CD14-positive monocyte (primary cell): ENCODE results near the gene MYPN. TPM values are rescaled to one million over a fixed set of nuclear protein-coding genes. Genes with fewer than 3 reads are reported as not detected.

ENCODE experiments used
- DNase-seq, 3 donors: peaks; one replicate each; pipeline ENCODE4 v3.0.0-alpha.2; 2011 to 2022
- H2AFZ ChIP-seq: 2 replicates; pipeline ENCODE4 v1.6.0; 2012; ENCODE audit warnings: mild to moderate bottlenecking, low read depth, low read length, inconsistent platforms; ENCODE audit not compliant: insufficient read depth, poor library complexity, severe bottlenecking
- H3K27ac ChIP-seq, 2 donors: 1 replicate in 1 of 2; 2 replicates in 1 of 2; pipeline ENCODE4 v1.5.1; 2012 to 2013; ENCODE audit warnings: low read length in 2 of 2, control low read depth in 1 of 2, inconsistent platforms in 1 of 2, low read depth in 1 of 2, mild to moderate bottlenecking in 1 of 2
- H3K27me3 ChIP-seq, 2 donors: one replicate each; pipeline versions ENCODE4 v1.6.0 to v1.6.1; 2011 to 2013; ENCODE audit warnings: low read length in 2 of 2; ENCODE audit not compliant: control insufficient read depth in 2 of 2, insufficient read depth in 2 of 2
- H3K36me3 ChIP-seq, 2 donors: replicated peaks in 1 of 2; 1 replicate in 1 of 2; 2 replicates in 1 of 2; pipeline versions ENCODE4 v1.5.1 to v1.6.1; 2012 to 2013; ENCODE audit warnings: low read length in 2 of 2, control low read depth in 1 of 2, inconsistent platforms in 1 of 2, mild to moderate bottlenecking in 1 of 2; ENCODE audit not compliant: insufficient read depth in 2 of 2, control insufficient read depth in 1 of 2
- H3K4me1 ChIP-seq, 2 donors: 1 replicate in 1 of 2; 2 replicates in 1 of 2; pipeline versions ENCODE4 v1.5.1 to v1.6.1; 2012 to 2013; ENCODE audit warnings: low read length in 2 of 2, control low read depth in 1 of 2, inconsistent platforms in 1 of 2, mild to moderate bottlenecking in 1 of 2, moderate library complexity in 1 of 2; ENCODE audit not compliant: insufficient read depth in 2 of 2, control insufficient read depth in 1 of 2
- H3K4me2 ChIP-seq: replicated peaks from 2 replicates; pipeline ENCODE3; 2012; ENCODE audit warnings: low read length, moderate library complexity, mild to moderate bottlenecking; ENCODE audit not compliant: poor library complexity, severe bottlenecking; ENCODE audit errors: extremely low read depth
- H3K4me3 ChIP-seq, 3 experiments: fragments of 200-600 bp in 1 of 3; sonication (generic) in 1 of 3; replicated peaks in 1 of 3; 1 replicate in 2 of 3; 2 replicates in 1 of 3; pipeline ENCODE4 v1.5.1; 2011 to 2013; ENCODE audit warnings: low read length in 3 of 3, mild to moderate bottlenecking in 3 of 3, control low read depth in 2 of 3, low read depth in 2 of 3, inconsistent platforms in 1 of 3, moderate library complexity in 1 of 3
- H3K79me2 ChIP-seq: 2 replicates; pipeline ENCODE4 v1.6.0; 2012; ENCODE audit warnings: mild to moderate bottlenecking, control low read depth, inconsistent platforms, low read length, moderate library complexity; ENCODE audit not compliant: insufficient read depth
- H3K9ac ChIP-seq: 2 replicates; pipeline ENCODE4 v1.6.0; 2017; ENCODE audit warnings: low read length, mild to moderate bottlenecking; ENCODE audit not compliant: insufficient read depth, poor library complexity, severe bottlenecking
- H3K9me3 ChIP-seq, 2 donors: replicated peaks in 1 of 2; 1 replicate in 1 of 2; 2 replicates in 1 of 2; pipeline versions ENCODE4 v1.5.1 to v1.6.1; 2012 to 2013; ENCODE audit warnings: low read length in 2 of 2, control low read depth in 1 of 2; ENCODE audit not compliant: control insufficient read depth in 1 of 2, insufficient read depth in 1 of 2
- H4K20me1 ChIP-seq: 2 replicates; pipeline ENCODE4 v1.6.0; 2012; ENCODE audit warnings: mild to moderate bottlenecking, low read length, control low read depth, moderate library complexity; ENCODE audit not compliant: insufficient read depth
- H3K27ac Mint-ChIP-seq, 7 donors: one replicate each; pipeline ENCODE4 v1.8.0; 2020; ENCODE audit warnings: mild to moderate bottlenecking in 7 of 7, mixed read lengths in 7 of 7, moderate library complexity in 6 of 7, inconsistent platforms in 2 of 7
- H3K27me3 Mint-ChIP-seq, 3 donors: one replicate each; pipeline ENCODE4 v1.8.0; 2021 to 2022; ENCODE audit warnings: low read depth in 3 of 3, mild to moderate bottlenecking in 3 of 3, mixed read lengths in 3 of 3, moderate library complexity in 3 of 3, inconsistent platforms in 1 of 3
- H3K36me3 Mint-ChIP-seq, 2 donors: one replicate each; pipeline ENCODE4 v1.8.0; 2020; ENCODE audit warnings: mixed read lengths in 2 of 2, inconsistent platforms in 1 of 2, mild to moderate bottlenecking in 1 of 2
- H3K4me1 Mint-ChIP-seq: one replicate; pipeline ENCODE4 v1.8.0; 2020; ENCODE audit warnings: mild to moderate bottlenecking, mixed read lengths
- H3K4me3 Mint-ChIP-seq, 2 donors: one replicate each; pipeline ENCODE4 v1.8.0; 2020; ENCODE audit warnings: mild to moderate bottlenecking in 2 of 2, mixed read lengths in 2 of 2, moderate library complexity in 1 of 2
- H3K9me3 Mint-ChIP-seq, 7 donors: one replicate each; pipeline ENCODE4 v1.8.0; 2020 to 2022; ENCODE audit warnings: mixed read lengths in 7 of 7, mild to moderate bottlenecking in 6 of 7, moderate library complexity in 6 of 7, inconsistent platforms in 2 of 7
- WGBS: methylation state at CpG from one replicate; pipeline ENCODE4 v1.1.5; 2013; ENCODE audit warnings: missing lambda C conversion rate; ENCODE audit not compliant: insufficient coverage; 5-methylcytosine and 5-hydroxymethylcytosine counted together
- intact Hi-C, 2 donors: fragments of 100-400 bp; cut with micrococcal nuclease; formaldehyde crosslinking; loops; one replicate each; pipeline versions ENCODE4 v1.15.0 to v1.15.1; 2023
- polyA plus RNA-seq, 3 donors: library from polyadenylated mRNA; depleted of rRNA in 1 of 3; unstranded in 2 of 3; stranded (reverse) in 1 of 3; fragments of 300-500 nt in 2 of 3; fragments of >200 nt in 1 of 3; fragmentation: Illumina TruSeq in 2 of 3; gene quantifications; 1 replicate in 2 of 3; 2 replicates in 1 of 3; pipeline ENCODE4 v1.2.3, GENCODE V29; 2012 to 2021
- TF ChIP-seq, protein P1 (sequence below): fragments of 200-600 bp; IDR thresholded peaks from one replicate; pipeline ENCODE4 v1.8.0; 2022; ENCODE audit warnings: antibody characterized with exemption, mild to moderate bottlenecking

Gene MYPN
- polyA plus RNA-seq, 3 donors, result not detected

- peaks cover 1 to 2% (median 2%) of the 10 kb centered on the region in 3 donors for H3K27me3 Mint-ChIP-seq
- DNase-seq, result no peak
- H2AFZ ChIP-seq, result peak overlapping the region; percentile 59
- H3K27ac Mint-ChIP-seq, result no peak overlapping the region
- no peaks in the 10 kb centered on the region for H3K4me1 ChIP-seq
- H3K4me3 Mint-ChIP-seq, result no peak overlapping the region
- no peak overlapping the region for H3K4me2 ChIP-seq
- no peak overlapping the region for H3K4me3 ChIP-seq
- H3K79me2 ChIP-seq, result no peaks in the 10 kb centered on the region
- H3K27ac ChIP-seq, result no peak overlapping the region
- intact Hi-C loops, result no loop called here
- no peaks in the 10 kb centered on the region for H4K20me1 ChIP-seq
- no peaks in the 10 kb centered on the region for H3K9me3 ChIP-seq
- WGBS, result 85% methylated on average over 3 of the region's 4 CpGs
- H3K36me3 ChIP-seq, result no peaks in the 10 kb centered on the region
- peaks cover 0 to 4% (median 0%) of the 10 kb centered on the region in 7 donors for H3K9me3 Mint-ChIP-seq
- no peak overlapping the region for H3K9ac ChIP-seq
- peaks cover 8% of the 10 kb centered on the region for H3K4me1 Mint-ChIP-seq
- H3K27me3 ChIP-seq, result no peaks in the 10 kb centered on the region
- no peaks in the 10 kb centered on the region for H3K36me3 Mint-ChIP-seq
- TF ChIP-seq, protein P1, sequence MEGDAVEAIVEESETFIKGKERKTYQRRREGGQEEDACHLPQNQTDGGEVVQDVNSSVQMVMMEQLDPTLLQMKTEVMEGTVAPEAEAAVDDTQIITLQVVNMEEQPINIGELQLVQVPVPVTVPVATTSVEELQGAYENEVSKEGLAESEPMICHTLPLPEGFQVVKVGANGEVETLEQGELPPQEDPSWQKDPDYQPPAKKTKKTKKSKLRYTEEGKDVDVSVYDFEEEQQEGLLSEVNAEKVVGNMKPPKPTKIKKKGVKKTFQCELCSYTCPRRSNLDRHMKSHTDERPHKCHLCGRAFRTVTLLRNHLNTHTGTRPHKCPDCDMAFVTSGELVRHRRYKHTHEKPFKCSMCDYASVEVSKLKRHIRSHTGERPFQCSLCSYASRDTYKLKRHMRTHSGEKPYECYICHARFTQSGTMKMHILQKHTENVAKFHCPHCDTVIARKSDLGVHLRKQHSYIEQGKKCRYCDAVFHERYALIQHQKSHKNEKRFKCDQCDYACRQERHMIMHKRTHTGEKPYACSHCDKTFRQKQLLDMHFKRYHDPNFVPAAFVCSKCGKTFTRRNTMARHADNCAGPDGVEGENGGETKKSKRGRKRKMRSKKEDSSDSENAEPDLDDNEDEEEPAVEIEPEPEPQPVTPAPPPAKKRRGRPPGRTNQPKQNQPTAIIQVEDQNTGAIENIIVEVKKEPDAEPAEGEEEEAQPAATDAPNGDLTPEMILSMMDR, result no peak
Observed at GRCh38 chr10:68088740-68089139, 20.5 kb upstream of the MYPN start.

DNA sequence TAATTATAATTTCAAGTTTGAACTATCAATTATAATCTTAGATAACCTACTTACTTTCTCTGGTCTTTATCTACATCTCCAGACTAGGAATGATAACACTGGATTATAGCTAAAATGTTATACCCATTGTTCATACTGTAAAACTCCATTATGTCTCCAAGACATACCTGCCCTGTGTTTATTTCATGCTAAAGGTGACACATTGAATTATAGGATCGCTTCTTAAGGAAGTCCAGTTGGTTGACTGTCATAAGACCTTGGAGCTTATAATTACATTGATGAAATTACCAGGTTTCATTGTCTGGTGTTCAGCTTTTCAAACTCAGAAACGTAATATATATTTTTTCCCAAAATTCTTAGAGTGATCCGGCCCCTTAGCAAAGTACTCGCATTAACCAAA lies 18.7 kb upstream of the MYPN start:
- Histone ChIP-seq H3K27me3 (no peaks in the 10 kb centered on the region), H3K9ac (no peak overlapping the region), H3K4me1 (no peaks in the 10 kb centered on the region), H3K27ac (no peak overlapping the region), H3K4me2 (no peak overlapping the region), H3K79me2 (no peaks in the 10 kb centered on the region), H4K20me1 (no peaks in the 10 kb centered on the region), H2AFZ (no peak overlapping the region), H3K36me3 (no peaks in the 10 kb centered on the region), H3K9me3 (no peaks in the 10 kb centered on the region), H3K4me3 (no peak overlapping the region)
- no CpG with 5 or more reads among the region's 4 CpGs for WGBS
- Mint-ChIP-seq H3K4me3 (no peak overlapping the region), H3K27ac (no peak overlapping the region), H3K27me3 (peaks cover 0 to 2% (median 2%) of the 10 kb centered on the region in 3 donors), H3K4me1 (peaks cover 8% of the 10 kb centered on the region), H3K36me3 (no peaks in the 10 kb centered on the region), H3K9me3 (peaks cover 0 to 5% (median 0%) of the 10 kb centered on the region in 7 donors)
- intact Hi-C loops, result no loop called here
- no peak for DNase-seq
- TF ChIP-seq, protein P1, result no peak
